GM12878 (cell line): Measurements from ENCODE around the gene SEMA5B. TPM values are rescaled to one million over a fixed set of nuclear protein-coding genes. Genes with fewer than 3 reads are reported as not detected.

Source experiments
- BACH1 ChIP-seq: fragments of 450-650 bp; IDR thresholded peaks from 2 replicates; pipeline ENCODE4 v1.6.1; 2017; ENCODE audit warnings: mild to moderate bottlenecking, borderline replicate concordance
- BHLHE40 ChIP-seq, 2 experiments: fragments of 450-650 bp in 1 of 2; IDR thresholded peaks; 2 replicates each; pipeline ENCODE4 v1.6.1; 2011 to 2017; ENCODE audit warnings: low read depth in 2 of 2, borderline replicate concordance in 1 of 2, improper control_type of control experiment in 1 of 2, low read length in 1 of 2, mild to moderate bottlenecking in 1 of 2
- EGR1 ChIP-seq, 2 experiments: IDR thresholded peaks; 1 replicate in 1 of 2; 2 replicates in 1 of 2; pipeline ENCODE4 v1.6.1; 2011 to 2012; ENCODE audit warnings: low read depth in 2 of 2, low read length in 2 of 2, borderline replicate concordance in 1 of 2, mild to moderate bottlenecking in 1 of 2, moderate library complexity in 1 of 2
- HSF1 ChIP-seq: fragments of 150-350 bp; IDR thresholded peaks from 2 replicates; pipeline ENCODE4 v1.6.1; 2014; ENCODE audit warnings: mild to moderate bottlenecking, low read depth, low read length
- SIN3A ChIP-seq: IDR thresholded peaks from 2 replicates; pipeline ENCODE4 v1.6.1; 2012; ENCODE audit warnings: low read depth, low read length, improper control_type of control experiment
- SRF ChIP-seq, 2 experiments: IDR thresholded peaks; 2 replicates each; pipeline ENCODE4 v1.6.1; 2011; ENCODE audit warnings: low read depth in 2 of 2, low read length in 2 of 2, mild to moderate bottlenecking in 1 of 2, moderate library complexity in 1 of 2
- ZBTB4 ChIP-seq: fragments of 450-650 bp; formaldehyde crosslinking; IDR thresholded peaks from 2 replicates; pipeline ENCODE4 v1.4.0; 2022; ENCODE audit warnings: mild to moderate bottlenecking, moderate library complexity
- ZBTB40 ChIP-seq: fragments of 450-650 bp; IDR thresholded peaks from 2 replicates; pipeline ENCODE4 v1.6.1; 2016; ENCODE audit warnings: mild to moderate bottlenecking, moderate library complexity, borderline replicate concordance
- polyA plus RNA-seq, 11 experiments: library from polyadenylated mRNA; depleted of rRNA in 4 of 11; unstranded in 6 of 11; stranded (reverse) in 5 of 11; fragments of >200 nt; fragmentation: Nextera tagmentation in 4 of 11; fragmentation: Illumina TruSeq in 1 of 11; extraction: Ambion mirVana in 4 of 11; extraction: Trizol in 1 of 11; gene quantifications; 1 replicate in 1 of 11; 2 replicates in 10 of 11; pipeline versions ENCODE4 v1.2.1 to v1.2.3, GENCODE V29; 2011 to 2016; ENCODE audit warnings: inconsistent platforms in 2 of 11, missing spikeins in 2 of 11, low read depth in 1 of 11
- total RNA-seq, 4 experiments: library from RNA; depleted of rRNA in 3 of 4; stranded (reverse); fragments of >200 nt in 3 of 4; fragmentation: Illumina TruSeq in 1 of 4; extraction: Trizol in 1 of 4; gene quantifications; 2 replicates each; pipeline versions ENCODE4 v1.2.1 to v1.2.3, GENCODE V29; 2013 to 2021

SEMA5B gene
- total and polyA plus RNA-seq, 10 of the 15 experiments (the other 5 are each of a cell fraction or from before 2014, with no cell fraction given), result 0.05 TPM; not detected in 9

GRCh38 chr3:122919291-122919610 is 108.3 kb downstream of the SEMA5B start (continued):
- TF ChIP-seq EGR1 (IDR thresholded peaks at IDR 0.05; ENCODE audit: borderline replicate concordance in 1 of 2, low read depth in 2 of 2, low read length in 2 of 2) (no peak), HSF1 (no peak), BACH1 (no peak), BHLHE40 (IDR thresholded peaks at IDR 0.05; ENCODE audit: borderline replicate concordance in 1 of 2, low read depth in 2 of 2, low read length in 1 of 2) (no peak), ZBTB40 (no peak), ZBTB4 (CRISPR knock-in tag) (no peak), SIN3A (no peak), SRF (IDR thresholded peaks at IDR 0.05; ENCODE audit: low read depth in 2 of 2, low read length in 2 of 2) (no peak)
- TF ChIP-seq, all 136 proteins: peak for 0
